HEK293T (cell line): ENCODE measurements around the gene RBFOX2.

Source experiments
- BHLHE40 ChIP-seq: fragments of 450-650 bp; IDR thresholded peaks from 2 replicates; pipeline ENCODE4 v1.6.1; 2016; ENCODE audit warnings: mild to moderate bottlenecking, moderate library complexity, borderline replicate concordance
- ELF4 ChIP-seq: fragments of 450-650 bp; IDR thresholded peaks from 2 replicates; pipeline ENCODE4 v1.6.1; 2017; ENCODE audit warnings: antibody characterized with exemption
- FOXA1 ChIP-seq: fragments of 450-650 bp; IDR thresholded peaks from 2 replicates; pipeline ENCODE4 v1.6.1; 2016; ENCODE audit warnings: mild to moderate bottlenecking
- FOXK2 ChIP-seq: fragments of 450-650 bp; IDR thresholded peaks from 2 replicates; pipeline ENCODE4 v1.6.1; 2016; ENCODE audit warnings: mild to moderate bottlenecking
- SP1 ChIP-seq: fragments of 450-650 bp; IDR thresholded peaks from 2 replicates; pipeline ENCODE4 v1.6.1; 2017
- SUZ12 ChIP-seq: fragments of 450-650 bp; IDR thresholded peaks from 2 replicates; pipeline ENCODE4 v1.6.1; 2016; ENCODE audit warnings: mild to moderate bottlenecking
- ZNF384 ChIP-seq: fragments of 450-650 bp; IDR thresholded peaks from 2 replicates; pipeline ENCODE4 v1.6.1; 2016

GRCh38 chr22:35995772-35996171, 32.9 kb downstream of the RBFOX2 start:
- TF ChIP-seq FOXK2 (no peak), SP1 (no peak), BHLHE40 (no peak), FOXA1 (no peak), ELF4 (no peak), SUZ12 (no peak), ZNF384 (no peak)
